Stimulated activated naive CD8-positive, alpha-beta T cell treated with anti-CD3 and anti-CD28 coated beads, Interleukin-15, amount 100 ng/mL, for 72 hours (primary cell): ENCODE measurements around the gene SH3TC1.

ENCODE experiments used
- ATAC-seq: fragments of 150-1000 bp; cut with Tn5 transposase; 2 replicates; pipeline ENCODE4 v1.10.0; 2021; ENCODE audit warnings: mild to moderate bottlenecking, moderate library complexity
- DNase-seq, 2 donors: peaks; one replicate each; pipeline ENCODE4 v3.0.0; 2021 to 2022
- H3K27ac Mint-ChIP-seq, 2 donors: one replicate each; pipeline ENCODE4 v1.8.0; 2022; ENCODE audit warnings: mild to moderate bottlenecking in 2 of 2, mixed read lengths in 2 of 2, moderate library complexity in 2 of 2
- H3K27me3 Mint-ChIP-seq: one replicate; pipeline ENCODE4 v1.8.0; 2022; ENCODE audit warnings: mixed read lengths
- H3K4me1 Mint-ChIP-seq: one replicate; pipeline ENCODE4 v1.8.0; 2022; ENCODE audit warnings: mild to moderate bottlenecking, mixed read lengths
- H3K4me3 Mint-ChIP-seq, 2 donors: one replicate each; pipeline ENCODE4 v1.8.0; 2022; ENCODE audit warnings: mild to moderate bottlenecking in 2 of 2, mixed read lengths in 2 of 2, moderate library complexity in 1 of 2
- H3K9me3 Mint-ChIP-seq, 2 donors: one replicate each; pipeline ENCODE4 v1.8.0; 2022; ENCODE audit warnings: mixed read lengths in 2 of 2

Gene SH3TC1

DNA sequence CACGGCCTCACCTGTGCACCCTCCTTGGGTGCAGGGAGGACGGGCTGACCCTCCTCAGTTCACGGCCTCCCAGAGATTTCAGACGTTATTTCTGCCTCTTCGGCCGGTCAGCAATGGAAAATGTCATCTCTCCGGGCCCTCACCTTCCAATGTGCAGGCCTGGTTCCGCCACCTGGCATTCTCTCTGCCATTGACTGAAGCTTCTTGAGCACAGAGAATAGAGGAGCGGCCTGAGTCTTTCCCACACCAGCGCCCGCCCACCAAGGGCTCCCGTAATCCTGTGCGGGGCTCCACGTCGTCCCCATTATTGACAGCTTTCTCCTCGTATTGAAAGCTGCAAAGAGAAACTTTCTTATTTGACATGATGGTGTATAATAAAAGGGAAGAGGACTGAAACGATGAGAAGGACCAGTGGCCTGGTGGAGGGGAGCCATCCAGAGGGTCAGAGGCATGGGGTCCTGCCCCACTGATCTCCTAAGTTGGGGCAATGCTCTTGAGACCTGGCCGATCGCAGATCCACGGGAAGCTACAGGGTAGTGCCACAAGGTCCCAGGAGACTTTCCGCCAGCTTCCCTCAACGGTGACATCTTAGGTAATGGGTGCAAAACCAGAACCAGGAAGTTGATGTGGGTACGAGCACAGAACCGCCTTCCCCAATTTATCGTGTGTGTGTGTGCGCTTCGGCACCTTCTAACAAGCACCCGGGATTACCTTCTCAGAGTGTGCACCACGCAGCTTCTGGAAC lies 91.0 kb downstream of the SH3TC1 start:
- H3K27me3 Mint-ChIP-seq, result no peaks in the 10 kb centered on the region
- no peaks in the 10 kb centered on the region for H3K4me1 Mint-ChIP-seq
- no peak for DNase-seq
- H3K4me3 Mint-ChIP-seq, result no peak overlapping the region
- no peak for ATAC-seq
- H3K27ac Mint-ChIP-seq, result no peak overlapping the region
- peaks cover 6 to 8% of the 10 kb centered on the region in 2 donors for H3K9me3 Mint-ChIP-seq

DNA sequence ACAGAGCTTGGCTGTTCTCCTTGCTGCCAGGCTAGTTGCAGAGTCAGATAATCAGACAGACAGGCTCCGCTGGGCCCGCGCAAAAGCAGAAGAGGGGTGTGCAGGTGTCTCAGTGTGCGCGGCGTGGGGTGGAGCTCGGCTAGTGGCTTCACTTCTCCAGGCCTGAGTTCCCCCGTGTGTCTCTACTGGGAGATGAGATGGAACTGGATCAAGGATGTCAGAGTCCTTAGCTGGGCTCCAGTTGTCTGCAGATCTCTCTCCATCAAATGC lies 91.5 kb downstream of the SH3TC1 start:
- DNase-seq, result no peak
- H3K9me3 Mint-ChIP-seq, result peaks cover 8 to 13% of the 10 kb centered on the region in 2 donors
- no peaks in the 10 kb centered on the region for H3K4me1 Mint-ChIP-seq
- no peak for ATAC-seq
- H3K4me3 Mint-ChIP-seq, result no peak overlapping the region
- no peak overlapping the region for H3K27ac Mint-ChIP-seq
- no peaks in the 10 kb centered on the region for H3K27me3 Mint-ChIP-seq
